Pancreas (tissue), 10 donors: ENCODE measurements around the gene SNRNP25. TPM values are rescaled to one million over a fixed set of nuclear protein-coding genes. Genes with fewer than 3 reads are reported as not detected.

Experiments used
- ATAC-seq, 4 donors: fragments of 200-7000 bp; cut with Tn5 transposase; one replicate each; pipeline versions ENCODE4 v1.8.0 to v1.9.1; 2020; ENCODE audit warnings: mild to moderate bottlenecking in 4 of 4, moderate library complexity in 4 of 4
- DNase-seq, 6 donors: peaks; one replicate each; pipeline ENCODE4 v3.0.0-alpha.2; 2020
- FAIRE-seq: peaks from 2 replicates; lab custom pipeline; 2012; peaks lifted over from hg19 to GRCh38; lab: Jason Lieb, UNC
- H3K27ac ChIP-seq, 4 donors: fragments of 200-600 bp; sonication (generic); 1 replicate in 3 of 4; 2 replicates in 1 of 4; pipeline versions ENCODE4 v1.5.0 to v1.8.0; 2020
- H3K27me3 ChIP-seq, 4 donors: fragments of 200-600 bp; one replicate each; pipeline ENCODE4 v1.8.0; 2021
- H3K36me3 ChIP-seq, 3 donors: fragments of 200-600 bp; sonication (generic) in 1 of 3; one replicate each; pipeline versions ENCODE4 v1.5.0 to v1.8.0; 2020 to 2021
- H3K4me1 ChIP-seq, 3 donors: fragments of 200-600 bp; one replicate each; pipeline ENCODE4 v1.8.0; 2021
- H3K4me3 ChIP-seq, 4 donors: fragments of 200-600 bp; sonication (generic) in 2 of 4; one replicate each; pipeline versions ENCODE4 v1.5.0 to v1.8.0; 2020 to 2021
- H3K9me3 ChIP-seq, 4 donors: fragments of 200-600 bp; one replicate each; pipeline ENCODE4 v1.8.0; 2021
- CTCF ChIP-seq, 4 donors: fragments of 200-600 bp; sonication (generic) in 3 of 4; IDR thresholded peaks; one replicate each; pipeline versions ENCODE4 v1.5.0 to v1.8.0; 2021; ENCODE audit warnings: antibody characterized with exemption in 4 of 4
- WGBS, 2 donors: extraction: QIAGEN DNeasy Blood & Tissue Kit; methylation state at CpG; one replicate each; pipeline ENCODE4 v1.1.7; 2013; 5-methylcytosine and 5-hydroxymethylcytosine counted together
- intact Hi-C, 3 donors: fragments of 100-400 bp; cut with DNase I; formaldehyde crosslinking; loops; one replicate each; pipeline versions ENCODE4 v1.11.1 to v1.14.2; 2022
- polyA plus RNA-seq, 2 donors: library from polyadenylated mRNA; stranded (reverse); fragments of 200-250 nt; gene quantifications; one replicate each; pipeline ENCODE4 v1.2.3, GENCODE V29; 2013
- total RNA-seq, 6 donors: library from RNA; stranded (reverse); fragmentation: NEBNext Ultra II Directional in 4 of 6; extraction: Animal tissue kit (Norgen Biotek cat#: 25700) in 4 of 6; gene quantifications; one replicate each; pipeline versions ENCODE4 v1.2.1 to v1.2.4, GENCODE V29; 2021 to 2023
- donor health status: healthy with polysubstance abuse.
- donor health status: DM: no; HTN: no; CAD: no; lungs with moderate emphysema.
- donor health status: DM: no; HTN: no; CAD: no.
- donor health status: control.
- donor health status: control.
- donor health status: Bipolar disorder and iron deficiency.
- donor health status: DM: yes; HTN: yes; CAD: no.
- donor health status: DM: no; HTN: no; CAD: no.
- donor health status: DM: no; HTN: no; CAD: no.
- donor health status: DM: yes; HTN: yes; CAD: no.

The SNRNP25 gene
- total and polyA plus RNA-seq, 8 donors: 6.8 to 17.3 (median 8.6) TPM

DNA sequence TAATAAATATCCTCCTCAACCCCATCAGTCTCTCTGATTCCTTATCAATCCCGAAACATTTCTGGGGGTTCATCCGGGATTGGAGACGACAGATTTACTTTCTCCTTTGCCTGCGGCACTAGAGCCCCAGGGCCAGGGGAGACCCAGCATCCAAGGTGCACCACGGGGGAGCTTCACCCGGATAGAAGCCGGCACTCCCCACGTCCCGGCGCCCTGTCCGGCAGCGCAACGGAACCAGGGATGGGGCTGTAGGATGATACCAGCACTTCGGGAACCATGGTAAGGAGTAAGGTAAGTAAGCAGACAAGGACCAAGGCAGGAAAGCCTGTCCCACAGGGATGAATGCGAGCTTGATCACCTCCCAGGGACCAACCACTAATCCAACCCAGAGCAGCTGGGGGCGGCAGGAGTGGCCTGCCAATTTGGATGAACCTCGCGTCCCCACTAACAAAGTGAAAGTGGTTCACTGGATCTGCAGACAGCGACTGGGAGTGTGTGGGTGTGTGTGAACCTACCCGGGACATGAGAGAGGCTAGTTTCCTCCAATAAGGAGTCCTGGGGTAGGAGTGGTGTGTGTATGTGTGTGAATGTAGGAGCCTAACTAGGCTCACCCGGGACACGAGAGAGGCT, 12.1 kb upstream of the SNRNP25 start:
- H3K4me3 ChIP-seq: no peak overlapping the region
- no peaks in the 10 kb centered on the region for H3K4me1 ChIP-seq
- ATAC-seq (no peak), FAIRE-seq (no peak), DNase-seq (no peak)
- intact Hi-C loops: no loop called here
- no peak overlapping the region for H3K27ac ChIP-seq
- no peaks in the 10 kb centered on the region for H3K9me3 ChIP-seq
- TF ChIP-seq CTCF (IDR thresholded peaks at IDR 0.05): no peak
- no peaks in the 10 kb centered on the region for H3K27me3 ChIP-seq
- WGBS, 2 donors: 93 to 96% methylated on average over 20 to 22 of the region's 22 CpGs
- H3K36me3 ChIP-seq: no peaks in the 10 kb centered on the region

DNA sequence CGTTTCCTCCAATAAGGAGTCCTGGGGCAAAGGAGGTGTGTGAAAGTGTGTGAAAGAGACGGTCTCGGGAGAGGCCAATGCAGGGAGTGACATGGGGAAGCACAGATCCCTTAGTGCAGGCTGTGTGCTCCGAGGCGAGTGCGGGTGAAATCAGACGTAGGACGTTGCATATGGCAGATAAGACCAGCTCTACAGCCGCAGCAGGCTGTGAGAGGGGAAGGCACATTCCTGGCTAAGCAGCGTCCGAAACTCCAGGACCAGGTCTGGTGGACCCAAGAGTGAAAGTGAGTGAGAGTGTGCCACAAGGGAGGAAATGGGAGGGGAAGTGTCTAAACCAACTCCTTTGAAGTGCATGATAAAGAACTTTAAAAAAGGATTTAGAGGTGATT, 11.6 kb upstream of the SNRNP25 start:
- 90 to 95% methylated on average over 11 of the region's 11 CpGs for WGBS, 2 donors
- DNase-seq: no peak
- Histone ChIP-seq H3K4me1 (no peaks in the 10 kb centered on the region), H3K9me3 (no peaks in the 10 kb centered on the region), H3K4me3 (no peak overlapping the region), H3K36me3 (no peaks in the 10 kb centered on the region), H3K27me3 (no peaks in the 10 kb centered on the region), H3K27ac (no peak overlapping the region)
- intact Hi-C loops: no loop called here
- no peak for TF ChIP-seq CTCF (IDR thresholded peaks at IDR 0.05)
- no peak for FAIRE-seq
- ATAC-seq: no peak

DNA sequence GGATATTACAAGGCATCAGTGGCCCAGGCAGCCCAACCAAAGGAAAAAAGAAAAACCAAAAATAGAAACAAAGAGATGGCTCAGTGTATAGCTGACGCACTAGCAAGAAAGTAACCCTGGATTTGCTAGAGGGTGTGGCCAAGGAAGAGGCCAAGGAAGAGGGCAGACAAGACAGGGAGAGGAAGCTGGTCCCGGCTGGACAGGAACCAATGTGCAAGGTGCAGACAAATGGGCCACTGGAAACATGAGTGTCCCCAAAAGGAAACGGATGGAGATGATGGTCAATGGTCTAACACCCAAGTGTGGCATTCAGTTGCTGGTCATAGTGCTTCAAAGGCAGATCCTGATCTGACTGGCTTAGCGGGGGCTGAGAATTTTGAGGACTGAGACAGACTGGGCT, 10.9 kb upstream of the SNRNP25 start:
- Histone ChIP-seq H3K36me3 (no peaks in the 10 kb centered on the region), H3K27me3 (no peaks in the 10 kb centered on the region), H3K9me3 (no peaks in the 10 kb centered on the region), H3K4me1 (no peaks in the 10 kb centered on the region), H3K4me3 (no peak overlapping the region), H3K27ac (no peak overlapping the region)
- 87 to 91% methylated on average over 4 of the region's 4 CpGs for WGBS, 2 donors
- FAIRE-seq (no peak), ATAC-seq (no peak), DNase-seq (no peak)
- TF ChIP-seq CTCF (IDR thresholded peaks at IDR 0.05): no peak
- intact Hi-C loops: no loop called here

- Histone ChIP-seq H3K36me3 (no peaks in the 10 kb centered on the region), H3K4me3 (no peak overlapping the region), H3K27ac (no peak overlapping the region), H3K9me3 (no peaks in the 10 kb centered on the region), H3K27me3 (no peaks in the 10 kb centered on the region), H3K4me1 (no peaks in the 10 kb centered on the region)
- FAIRE-seq (no peak), DNase-seq (no peak), ATAC-seq (no peak)
- intact Hi-C loops: no loop called here
- TF ChIP-seq CTCF (IDR thresholded peaks at IDR 0.05): no peak
- WGBS, 2 donors: 81 to 85% methylated on average over 5 of the region's 5 CpGs
Observed at GRCh38 chr16:43294-43693, 10.3 kb upstream of the SNRNP25 start.

- Histone ChIP-seq H3K36me3 (no peaks in the 10 kb centered on the region), H3K4me3 (no peak overlapping the region), H3K27ac (no peak overlapping the region), H3K4me1 (no peaks in the 10 kb centered on the region), H3K27me3 (no peaks in the 10 kb centered on the region), H3K9me3 (no peaks in the 10 kb centered on the region)
- ATAC-seq (no peak), FAIRE-seq (no peak), DNase-seq (no peak)
- no peak for TF ChIP-seq CTCF (IDR thresholded peaks at IDR 0.05)
- intact Hi-C loops: no loop called here
- 94 to 95% methylated on average over 8 of the region's 8 CpGs for WGBS, 2 donors
Observed at GRCh38 chr16:44655-45054, 9.0 kb upstream of the SNRNP25 start.
